ENCODE measurements around the gene SIGLEC12.

SIGLEC12 gene

DNA sequence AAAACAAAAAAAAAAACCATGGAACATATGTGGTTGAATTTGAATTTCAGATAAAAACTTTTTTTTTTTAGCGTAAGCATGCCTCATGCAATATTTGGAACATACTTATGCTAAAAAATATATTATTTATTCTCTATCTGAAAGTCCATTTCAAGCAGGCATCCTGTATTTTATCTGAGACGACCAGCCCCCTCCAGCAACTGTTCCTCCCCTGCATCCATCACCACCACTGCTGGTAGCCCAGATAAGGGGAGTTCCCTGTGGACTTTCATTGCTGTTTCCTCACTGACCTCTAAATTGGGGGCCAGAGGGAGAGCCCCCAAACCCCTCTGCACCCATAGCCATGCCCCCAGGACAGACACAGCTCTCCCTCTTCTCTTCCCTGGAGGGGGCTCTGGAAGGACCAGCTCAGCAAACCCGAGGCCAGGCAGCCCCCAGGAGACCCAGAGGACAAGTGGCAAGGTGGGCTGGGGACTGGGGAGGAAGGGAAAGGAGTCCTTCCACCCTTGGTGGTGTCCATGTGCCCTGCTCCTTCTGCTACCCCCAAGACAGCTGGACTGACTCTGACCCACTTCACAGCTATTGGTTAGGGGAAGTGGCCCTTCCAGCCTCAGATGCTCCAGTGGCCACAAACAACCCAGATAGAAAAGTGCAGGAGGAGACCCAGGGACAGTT is 6.6 kb upstream of the SIGLEC12 start:
- no peak for TF ChIP-seq POLR2AphosphoS5 (IDR thresholded peaks at IDR 0.05; ENCODE audit: low read depth, low read length)
- TF ChIP-seq, protein P1, sequence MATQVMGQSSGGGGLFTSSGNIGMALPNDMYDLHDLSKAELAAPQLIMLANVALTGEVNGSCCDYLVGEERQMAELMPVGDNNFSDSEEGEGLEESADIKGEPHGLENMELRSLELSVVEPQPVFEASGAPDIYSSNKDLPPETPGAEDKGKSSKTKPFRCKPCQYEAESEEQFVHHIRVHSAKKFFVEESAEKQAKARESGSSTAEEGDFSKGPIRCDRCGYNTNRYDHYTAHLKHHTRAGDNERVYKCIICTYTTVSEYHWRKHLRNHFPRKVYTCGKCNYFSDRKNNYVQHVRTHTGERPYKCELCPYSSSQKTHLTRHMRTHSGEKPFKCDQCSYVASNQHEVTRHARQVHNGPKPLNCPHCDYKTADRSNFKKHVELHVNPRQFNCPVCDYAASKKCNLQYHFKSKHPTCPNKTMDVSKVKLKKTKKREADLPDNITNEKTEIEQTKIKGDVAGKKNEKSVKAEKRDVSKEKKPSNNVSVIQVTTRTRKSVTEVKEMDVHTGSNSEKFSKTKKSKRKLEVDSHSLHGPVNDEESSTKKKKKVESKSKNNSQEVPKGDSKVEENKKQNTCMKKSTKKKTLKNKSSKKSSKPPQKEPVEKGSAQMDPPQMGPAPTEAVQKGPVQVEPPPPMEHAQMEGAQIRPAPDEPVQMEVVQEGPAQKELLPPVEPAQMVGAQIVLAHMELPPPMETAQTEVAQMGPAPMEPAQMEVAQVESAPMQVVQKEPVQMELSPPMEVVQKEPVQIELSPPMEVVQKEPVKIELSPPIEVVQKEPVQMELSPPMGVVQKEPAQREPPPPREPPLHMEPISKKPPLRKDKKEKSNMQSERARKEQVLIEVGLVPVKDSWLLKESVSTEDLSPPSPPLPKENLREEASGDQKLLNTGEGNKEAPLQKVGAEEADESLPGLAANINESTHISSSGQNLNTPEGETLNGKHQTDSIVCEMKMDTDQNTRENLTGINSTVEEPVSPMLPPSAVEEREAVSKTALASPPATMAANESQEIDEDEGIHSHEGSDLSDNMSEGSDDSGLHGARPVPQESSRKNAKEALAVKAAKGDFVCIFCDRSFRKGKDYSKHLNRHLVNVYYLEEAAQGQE (IDR thresholded peaks at IDR 0.05; ENCODE audit: insufficient read depth in 1 of 2, low read depth in 2 of 2, low read length in 2 of 2) = no peak
- TF ChIP-seq TAF1 (IDR thresholded peaks at IDR 0.05; ENCODE audit: borderline replicate concordance, insufficient read depth, low read length) = no peak
- TF ChIP-seq SIN3A (IDR thresholded peaks at IDR 0.05; ENCODE audit: borderline replicate concordance, insufficient read depth, low read length) = no peak
- no peak for TF ChIP-seq FOXP2 (optimal IDR thresholded peaks at IDR 0.05; ENCODE audit: borderline replicate concordance, extremely low read depth, extremely low read length, insufficient read depth)

- TF ChIP-seq, protein P1 (IDR thresholded peaks at IDR 0.05; ENCODE audit: insufficient read depth in 1 of 2, low read depth in 2 of 2, low read length in 2 of 2) = no peak
- no peak for TF ChIP-seq TAF1 (IDR thresholded peaks at IDR 0.05; ENCODE audit: borderline replicate concordance, insufficient read depth, low read length)
- TF ChIP-seq FOXP2 (optimal IDR thresholded peaks at IDR 0.05; ENCODE audit: borderline replicate concordance, extremely low read depth, extremely low read length, insufficient read depth) = no peak
- no peak for TF ChIP-seq POLR2AphosphoS5 (IDR thresholded peaks at IDR 0.05; ENCODE audit: low read depth, low read length)
- no peak for TF ChIP-seq SIN3A (IDR thresholded peaks at IDR 0.05; ENCODE audit: borderline replicate concordance, insufficient read depth, low read length)
Measured at GRCh38 chr19:51507640-51508058, 6.0 kb upstream of the SIGLEC12 start.

DNA sequence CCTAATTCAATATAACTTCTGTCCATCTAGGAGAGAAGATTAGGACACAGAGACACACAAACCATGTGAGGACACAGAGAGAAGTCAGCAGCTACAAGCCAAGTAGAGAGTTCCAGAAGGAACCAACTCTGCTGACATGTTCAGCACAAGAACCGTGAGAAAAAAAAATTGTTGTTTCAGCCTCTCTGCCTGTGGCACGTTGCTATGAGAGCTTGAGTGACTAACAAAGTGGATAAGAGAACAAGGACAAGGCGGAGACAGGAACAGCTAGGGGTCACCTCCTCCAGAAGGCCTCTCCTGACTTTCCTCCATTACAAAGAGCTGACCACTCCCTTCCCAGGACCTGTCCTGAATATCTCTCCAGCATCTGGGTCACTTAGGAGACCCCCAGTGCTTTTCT is 5.6 kb upstream of the SIGLEC12 start:
- TF ChIP-seq FOXP2 (optimal IDR thresholded peaks at IDR 0.05; ENCODE audit: borderline replicate concordance, extremely low read depth, extremely low read length, insufficient read depth) (no peak), POLR2AphosphoS5 (IDR thresholded peaks at IDR 0.05; ENCODE audit: low read depth, low read length) (no peak), TAF1 (IDR thresholded peaks at IDR 0.05; ENCODE audit: borderline replicate concordance, insufficient read depth, low read length) (no peak), SIN3A (IDR thresholded peaks at IDR 0.05; ENCODE audit: borderline replicate concordance, insufficient read depth, low read length) (no peak)
- TF ChIP-seq, protein P1 (IDR thresholded peaks at IDR 0.05; ENCODE audit: insufficient read depth in 1 of 2, low read depth in 2 of 2, low read length in 2 of 2) = no peak

DNA sequence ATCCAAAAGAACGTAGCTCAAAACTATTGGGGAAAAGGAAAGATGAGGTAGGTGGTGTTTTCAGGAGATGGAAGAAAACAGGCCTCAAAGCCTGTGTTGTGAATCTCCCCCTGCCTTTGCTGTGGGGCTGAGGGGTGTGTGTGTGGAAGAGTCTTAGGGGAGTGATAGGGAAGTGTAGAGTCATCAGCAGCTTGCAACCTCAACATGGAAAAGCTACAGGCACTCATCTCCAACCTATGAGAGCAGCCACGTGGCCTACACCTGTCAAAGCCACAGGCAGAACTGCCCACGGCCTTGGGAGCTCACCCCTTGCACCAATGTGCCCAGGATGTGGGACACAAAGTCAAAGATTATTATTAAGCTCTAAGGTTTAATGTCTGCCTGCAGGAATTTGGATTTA is 4.3 kb upstream of the SIGLEC12 start:
- TF ChIP-seq POLR2AphosphoS5 (IDR thresholded peaks at IDR 0.05; ENCODE audit: low read depth, low read length) (no peak), TAF1 (IDR thresholded peaks at IDR 0.05; ENCODE audit: borderline replicate concordance, insufficient read depth, low read length) (no peak), FOXP2 (optimal IDR thresholded peaks at IDR 0.05; ENCODE audit: borderline replicate concordance, extremely low read depth, extremely low read length, insufficient read depth) (no peak), SIN3A (IDR thresholded peaks at IDR 0.05; ENCODE audit: borderline replicate concordance, insufficient read depth, low read length) (no peak)
- TF ChIP-seq, protein P1 (IDR thresholded peaks at IDR 0.05; ENCODE audit: insufficient read depth in 1 of 2, low read depth in 2 of 2, low read length in 2 of 2) = no peak
